IPS-NIHi11 (cell line): ENCODE data around the gene RASAL3.
A peak's percentile ranks its signal among the peaks of the same experiment; 100 is the strongest.
"Not testable (repeated sequence)": the region's sequence is repeated elsewhere in the genome, so short reads cannot be mapped to it uniquely, and the experiment has no call there.

ENCODE experiments used
- DNase-seq: peaks from one replicate; pipeline ENCODE4 v3.0.0; 2012; ENCODE audit warnings: mixed read lengths, low spot score

Gene RASAL3

DNA sequence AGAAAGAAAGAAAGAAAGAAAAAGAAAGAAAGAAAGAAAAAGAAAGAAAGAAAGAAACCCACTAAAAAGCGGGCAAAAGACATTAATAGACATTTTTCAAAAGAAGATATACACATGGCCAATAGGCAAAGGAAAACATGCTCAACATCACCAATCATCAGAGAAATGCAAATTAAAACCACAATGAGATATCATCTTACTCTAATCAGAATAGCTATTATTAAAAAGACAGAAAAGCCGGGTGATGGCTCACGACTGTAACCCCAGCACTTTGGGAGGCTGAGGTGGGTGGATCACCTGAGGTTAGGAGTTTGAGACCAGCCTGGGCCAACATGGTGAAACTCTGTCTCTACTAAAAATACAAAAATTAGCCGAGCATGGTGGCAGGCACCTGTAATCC is 9.5 kb upstream of the RASAL3 start:
- not testable (repeated sequence) for DNase-seq

DNA sequence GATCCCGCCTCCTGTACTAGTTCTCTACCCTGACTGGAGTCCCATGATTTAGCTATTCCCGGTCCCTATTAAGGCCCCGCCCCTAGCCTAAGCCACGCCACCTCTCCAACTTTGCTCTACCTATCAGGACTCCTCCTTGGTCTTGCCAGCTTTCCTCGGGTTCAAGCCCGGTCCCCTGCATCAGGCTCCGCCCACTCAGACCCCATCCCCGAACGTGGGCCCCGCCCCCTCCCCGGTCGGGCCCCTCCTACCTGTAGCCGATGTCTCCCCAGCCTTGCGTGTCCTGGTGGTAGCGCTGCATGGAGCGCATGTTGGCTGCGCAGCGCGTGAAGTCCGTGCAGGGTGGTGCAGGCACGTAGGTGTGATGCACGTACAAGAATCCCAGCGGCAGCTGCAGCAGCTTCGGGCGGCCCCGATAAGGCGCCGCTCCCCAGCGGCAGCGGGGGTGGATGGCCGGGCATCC is 7.3 kb upstream of the RASAL3 start:
- no peak for DNase-seq

DNA sequence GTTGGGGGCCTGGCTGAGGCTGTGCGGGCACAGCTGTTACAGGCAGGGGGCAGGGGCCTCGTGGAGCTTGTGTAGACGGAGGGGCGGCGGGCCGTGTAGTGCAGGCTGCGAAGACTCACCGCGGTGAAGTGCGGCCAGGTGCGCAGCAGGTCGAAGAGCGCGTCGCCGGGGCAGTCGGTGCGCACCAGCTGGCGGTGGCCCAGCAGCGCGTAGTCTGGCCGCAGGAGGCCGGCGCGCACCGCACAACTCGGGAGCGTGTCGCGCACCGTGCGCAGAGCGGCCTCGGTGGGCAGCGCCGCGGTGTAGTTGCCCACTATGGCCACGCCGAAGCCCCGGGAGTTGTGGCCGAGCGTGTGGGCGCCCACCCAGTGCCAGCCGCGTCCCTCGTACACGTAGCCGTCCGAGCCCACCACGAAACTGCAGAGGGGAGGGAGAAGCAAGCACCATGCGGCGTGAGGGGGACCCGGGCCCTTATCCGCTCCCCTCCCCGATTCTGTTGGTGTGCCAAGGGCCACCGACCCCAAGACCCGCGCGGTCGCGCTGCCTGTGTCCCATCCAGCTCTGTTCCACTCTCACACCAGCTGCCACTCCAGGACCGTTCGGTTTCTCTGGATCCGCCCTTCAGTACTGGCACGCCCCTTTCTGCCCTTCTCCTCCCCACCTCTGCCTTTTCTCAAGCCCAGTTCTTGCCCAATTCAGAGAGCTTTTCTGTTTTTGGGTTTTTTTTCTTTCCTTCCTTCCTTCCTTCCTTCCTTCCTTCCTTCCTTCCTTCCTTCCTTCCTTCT is 5.4 kb upstream of the RASAL3 start:
- peak; percentile 55 for DNase-seq

DNA sequence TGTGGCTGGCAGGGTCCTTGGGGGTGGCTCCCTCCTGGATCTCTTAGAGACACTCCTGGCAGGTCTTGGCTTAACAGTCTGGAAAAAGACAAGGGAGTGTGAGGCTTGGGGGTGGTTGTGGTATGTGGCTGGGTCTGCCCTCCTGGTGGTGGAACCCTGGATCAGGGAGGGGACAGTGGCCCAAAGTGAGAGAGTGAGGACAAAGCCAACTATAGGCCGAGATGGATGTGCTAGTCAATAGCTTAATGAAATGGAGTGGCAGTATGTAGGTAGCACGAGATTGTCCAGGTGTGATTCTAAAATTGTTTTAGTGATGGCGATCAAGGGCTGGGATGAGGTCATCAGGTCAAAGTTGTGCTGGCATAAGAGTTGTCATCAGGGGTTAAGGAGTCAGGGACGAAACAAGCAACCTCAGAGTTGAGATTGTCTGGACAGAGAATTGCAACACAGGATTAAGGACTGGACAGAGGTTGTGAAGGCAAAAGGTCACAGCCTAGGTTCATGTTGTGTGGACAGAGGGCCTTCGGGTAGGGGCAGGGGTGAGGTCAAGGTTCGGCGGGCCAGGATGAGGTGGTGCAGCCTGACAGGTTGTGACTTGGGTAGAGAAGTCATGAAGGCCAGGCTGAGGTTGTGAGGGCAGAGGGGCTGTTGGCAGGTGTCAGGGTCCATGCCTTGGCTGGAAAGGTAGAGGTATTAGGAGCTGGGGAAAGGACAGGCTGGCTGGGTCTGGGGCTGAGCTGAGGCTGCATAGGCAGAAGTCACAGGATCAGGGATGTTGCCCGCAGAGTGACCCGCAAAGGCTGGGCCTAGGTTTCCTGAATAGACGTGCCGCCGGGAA is 4.5 kb upstream of the RASAL3 start:
- no peak for DNase-seq

DNA sequence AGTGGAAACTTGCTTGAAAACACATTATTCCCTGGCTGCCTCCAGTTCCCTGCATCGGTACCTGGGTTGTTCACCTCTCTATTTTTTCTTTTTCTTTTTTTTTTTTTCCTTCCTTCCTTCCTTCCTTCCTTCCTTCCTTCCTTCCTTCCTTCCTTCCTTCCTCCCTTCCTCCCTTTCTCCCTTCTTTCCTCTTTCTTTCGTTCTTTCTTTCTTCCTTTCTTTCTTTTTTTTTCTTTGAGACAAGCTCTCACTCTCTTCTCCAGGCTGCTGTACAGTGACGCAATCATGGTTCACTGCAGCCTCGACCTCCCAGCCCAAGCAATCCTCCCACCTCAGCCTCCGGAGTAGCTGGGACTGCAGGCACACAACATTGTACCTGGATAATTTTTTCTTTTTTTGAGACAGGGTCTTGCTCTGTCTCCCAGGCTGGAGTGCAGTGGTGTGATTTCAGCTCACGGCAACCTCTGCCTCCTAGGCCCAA is 3.4 kb upstream of the RASAL3 start:
- DNase-seq, result no peak

DNA sequence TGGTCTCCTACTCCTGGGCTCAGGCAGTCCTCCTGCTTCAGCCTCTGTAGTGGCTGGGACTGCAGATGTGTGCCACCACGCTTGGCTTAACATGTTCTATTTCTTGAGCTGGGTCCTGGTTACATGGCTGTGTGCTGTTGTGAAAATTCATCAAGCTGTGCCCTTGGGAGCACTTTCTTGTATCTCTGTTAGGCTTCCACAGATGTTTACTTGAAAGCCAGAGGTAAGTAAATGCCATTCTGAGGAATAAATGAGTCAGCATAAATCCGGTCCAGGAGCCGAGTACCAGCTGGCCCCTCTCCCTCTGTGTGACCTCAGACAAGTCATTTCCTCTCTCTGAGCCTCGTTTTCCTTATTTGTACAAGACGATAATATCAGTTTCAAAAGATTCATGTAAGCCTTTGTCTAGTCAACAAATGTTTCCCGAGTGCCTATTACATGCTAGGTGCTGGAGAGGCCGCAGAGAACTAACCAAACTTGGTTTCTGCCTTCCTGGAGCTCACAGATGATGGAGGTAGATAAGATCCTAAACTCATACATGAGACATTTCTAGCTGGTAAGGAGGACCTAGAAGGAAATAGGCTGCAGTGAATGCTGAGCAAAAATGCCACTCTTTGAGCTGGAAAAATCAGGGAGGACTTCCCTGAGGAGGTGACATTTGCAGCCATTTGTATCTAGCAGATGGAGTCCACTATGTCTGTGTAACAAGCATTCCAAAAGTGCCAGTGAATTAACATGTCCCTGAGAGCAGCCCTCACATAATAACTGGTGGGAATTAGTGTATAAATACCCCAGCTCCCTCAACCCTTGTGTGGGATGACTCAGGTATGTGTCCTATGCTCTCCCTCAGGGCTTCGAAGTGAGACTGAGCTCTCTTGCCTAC is 2.7 kb upstream of the RASAL3 start:
- DNase-seq, result no peak

DNA sequence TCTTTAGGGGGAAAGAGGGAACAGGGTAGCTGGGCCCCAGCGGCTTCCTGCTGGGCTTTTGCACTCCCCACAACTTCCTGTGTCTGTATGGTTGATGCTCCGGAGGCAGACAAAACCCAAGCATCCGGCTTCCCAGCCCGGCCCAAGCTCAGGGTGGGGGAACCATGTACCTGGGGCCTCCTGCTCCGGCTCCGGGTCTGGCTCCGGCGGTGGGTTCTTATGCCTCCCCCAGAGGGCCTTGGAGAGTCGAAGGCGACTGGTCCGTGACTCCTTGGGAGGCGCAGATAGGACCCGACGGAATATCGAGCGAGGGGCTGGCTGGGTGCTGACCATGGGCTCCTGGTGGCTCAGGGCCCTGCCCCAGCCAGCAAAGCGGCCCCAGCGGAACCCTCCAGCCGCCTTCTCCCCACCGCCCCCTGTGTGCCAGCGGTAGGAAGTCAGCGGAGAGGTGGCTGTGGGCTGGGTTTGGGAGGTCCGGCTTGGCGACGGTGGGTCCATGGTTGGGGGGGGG is 428 bp downstream of the RASAL3 start:
- no peak for DNase-seq

DNA sequence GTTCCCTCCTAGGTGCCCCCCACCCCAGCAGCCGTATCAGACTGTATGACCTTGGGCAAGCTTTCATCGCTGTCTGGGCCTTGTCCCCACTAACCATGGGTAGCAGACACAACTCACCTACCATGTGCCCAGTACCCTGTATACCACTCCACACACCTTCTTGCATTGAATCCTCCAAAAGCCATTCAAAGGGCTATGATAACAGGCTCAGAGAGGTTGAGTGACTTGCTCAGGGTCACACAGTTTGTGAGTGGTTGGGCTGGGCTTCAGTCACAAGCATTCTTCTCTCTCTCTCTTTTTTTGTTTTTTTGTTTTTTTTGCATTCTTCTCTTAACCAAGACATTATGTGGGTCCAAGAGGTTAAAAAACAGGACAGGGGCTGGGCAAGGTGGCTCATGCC is 2.6 kb downstream of the RASAL3 start:
- DNase-seq, result no peak

DNA sequence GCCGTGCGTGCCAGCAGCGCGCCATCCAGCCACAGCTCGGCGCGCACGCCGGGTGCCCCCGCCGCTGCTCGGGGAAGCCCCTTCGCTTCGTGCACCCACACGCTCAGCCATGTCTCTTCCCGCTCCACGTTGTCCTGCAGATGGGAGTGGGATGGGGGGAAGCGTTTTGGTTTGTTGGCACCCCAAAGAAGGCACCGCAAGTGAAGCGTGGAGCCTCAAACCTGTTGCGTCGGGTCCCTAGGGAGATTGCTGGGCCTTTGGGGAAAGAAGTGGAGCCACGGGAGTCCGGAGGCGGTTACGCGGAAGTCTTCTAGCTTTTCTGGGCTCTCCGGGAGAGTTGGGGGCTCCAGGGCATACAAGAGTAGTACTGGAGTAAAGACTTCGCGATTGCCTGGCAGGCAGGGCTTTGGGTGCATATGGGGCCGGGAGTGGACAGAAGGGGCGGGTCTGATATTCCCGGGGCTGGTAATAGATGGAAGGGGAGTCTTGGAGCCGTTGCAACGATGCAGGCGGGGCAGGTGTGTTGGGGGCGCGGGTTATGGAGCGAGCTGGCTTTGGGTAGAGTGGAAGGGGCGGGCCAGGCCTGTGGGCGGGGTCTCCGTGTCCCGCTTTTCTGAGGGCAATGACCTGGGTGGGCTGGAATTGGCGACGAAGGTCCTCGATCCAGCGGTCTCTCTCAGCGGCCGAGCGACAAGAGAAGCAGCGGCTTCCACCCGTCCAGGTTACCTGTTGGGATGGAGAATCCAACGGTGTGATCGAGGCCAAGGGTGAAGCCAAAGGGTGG is 6.5 kb downstream of the RASAL3 start:
- DNase-seq, result no peak

DNA sequence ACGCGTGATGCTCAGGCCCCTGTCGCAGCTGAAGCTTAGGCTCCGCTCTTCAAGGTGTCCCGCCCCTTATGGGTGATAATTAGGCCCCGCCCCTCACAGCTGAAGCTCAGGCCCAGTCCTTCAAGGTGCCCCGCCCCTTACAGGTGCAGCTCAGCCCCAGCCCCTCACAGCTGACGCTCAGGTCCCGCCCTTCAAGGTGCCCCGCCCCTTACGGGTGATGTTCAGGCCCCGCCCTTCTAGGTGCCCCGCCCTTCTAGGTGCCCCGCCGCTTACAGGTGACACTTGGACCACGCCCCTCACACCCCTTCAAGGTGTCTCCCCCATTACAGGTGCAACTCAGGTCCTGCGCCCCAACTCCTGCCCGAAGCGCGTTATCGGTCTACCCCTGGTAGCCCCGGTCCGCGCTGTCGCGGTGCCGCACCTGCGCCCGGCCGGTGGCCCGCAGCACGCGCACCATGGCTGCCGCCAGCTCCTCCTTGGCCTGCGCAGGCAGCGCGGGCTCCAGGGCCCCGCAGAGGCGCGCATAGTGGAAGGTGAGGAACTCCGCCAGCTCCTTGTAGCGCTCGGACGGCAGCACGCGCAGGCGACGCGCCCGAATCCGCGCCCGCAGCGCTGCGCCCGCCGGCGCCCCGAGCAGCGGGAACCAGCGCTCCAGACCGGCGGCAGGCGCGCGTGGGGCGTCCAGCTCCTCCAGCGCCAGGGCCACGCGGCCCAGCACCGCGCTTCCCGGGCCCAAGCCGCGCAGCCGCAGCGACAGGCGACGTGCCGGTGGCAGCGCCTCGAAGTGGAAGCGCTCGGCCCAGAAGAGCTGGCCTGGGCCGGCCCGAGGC is 7.3 kb downstream of the RASAL3 start:
- peak; percentile 90 for DNase-seq

DNA sequence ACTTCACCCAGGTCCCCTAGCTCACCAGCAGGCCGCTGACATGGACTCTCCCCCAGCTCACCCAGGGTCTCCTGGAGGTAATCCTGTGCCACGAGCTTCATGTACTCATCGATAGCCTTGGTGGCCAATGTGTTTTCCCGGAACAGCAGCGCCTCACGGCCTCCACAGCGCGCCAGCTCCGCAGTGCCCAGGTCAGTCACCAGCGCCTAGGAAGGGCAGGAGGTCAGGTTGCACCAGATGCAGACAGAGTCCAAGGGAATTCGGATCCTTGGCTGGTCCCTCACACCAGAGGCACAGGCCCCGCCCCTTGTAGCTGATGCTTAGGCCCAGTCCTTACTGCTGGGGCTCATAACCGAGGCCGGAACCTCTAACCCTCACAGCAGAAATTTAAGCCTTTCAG is 7.9 kb downstream of the RASAL3 start:
- no peak for DNase-seq

DNA sequence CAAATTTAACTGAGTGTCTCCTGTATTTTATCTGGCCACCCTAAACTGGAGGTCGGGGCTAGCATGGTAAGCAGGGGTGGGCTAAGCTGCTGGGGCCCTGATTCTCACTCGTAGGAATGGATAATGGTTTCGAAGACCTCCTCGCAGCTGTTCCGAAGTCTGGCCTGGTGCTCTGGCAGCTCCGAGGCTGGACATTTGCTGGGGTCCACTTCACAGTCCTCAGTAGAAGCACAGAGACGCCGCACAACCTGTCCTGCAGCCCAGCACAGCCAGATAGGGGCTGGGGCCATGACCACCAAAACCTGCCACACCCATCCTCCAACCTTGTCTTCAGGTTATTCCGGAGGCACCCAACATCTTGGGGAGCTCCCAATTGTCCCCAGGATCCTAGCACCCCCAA is 8.3 kb downstream of the RASAL3 start:
- no peak for DNase-seq

DNA sequence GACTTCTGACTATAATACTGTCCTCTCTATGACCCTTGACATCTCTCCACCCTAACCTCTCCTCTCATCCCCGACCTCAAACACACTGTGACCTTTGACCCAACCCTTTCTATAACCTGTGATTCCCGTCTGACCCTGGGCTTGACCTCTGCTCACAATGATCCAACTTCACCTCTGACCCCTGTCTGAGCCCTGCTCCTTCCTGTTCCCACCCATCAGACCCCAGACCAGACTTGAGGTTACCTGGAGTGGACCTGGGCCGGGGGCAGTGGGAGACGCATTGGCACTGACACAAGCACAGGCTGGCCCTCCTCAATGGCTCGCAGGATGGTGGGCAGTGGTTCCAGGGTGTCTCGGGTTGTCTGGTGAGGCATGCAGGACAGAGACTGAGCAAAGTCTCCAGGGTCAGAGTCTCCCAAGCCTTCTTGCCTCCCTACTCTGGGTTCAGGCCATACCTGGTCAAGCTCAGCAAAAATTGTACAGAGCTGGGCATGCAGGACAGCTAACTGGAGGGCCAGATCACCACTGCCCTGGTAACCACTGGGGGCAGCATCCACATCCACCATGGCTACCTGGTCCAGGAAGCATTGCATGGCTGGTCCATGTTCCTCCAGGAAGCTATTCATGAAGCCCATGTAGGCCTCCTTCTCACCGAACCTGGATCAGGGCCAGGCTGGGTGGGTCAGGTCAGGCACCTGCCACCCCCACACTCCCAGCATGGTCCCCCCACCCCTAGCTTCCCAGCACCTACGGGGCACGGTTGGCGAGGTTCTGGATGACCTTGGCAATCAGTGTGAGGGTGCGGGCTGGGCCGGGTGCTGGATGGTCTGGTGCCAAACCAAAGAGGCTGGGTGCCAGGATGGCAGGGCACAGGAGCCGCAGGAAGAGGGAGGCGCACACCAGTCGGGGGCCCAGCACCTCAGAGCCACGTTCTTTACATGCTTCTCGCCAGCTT is 10.2 kb downstream of the RASAL3 start:
- DNase-seq, result no peak

DNA sequence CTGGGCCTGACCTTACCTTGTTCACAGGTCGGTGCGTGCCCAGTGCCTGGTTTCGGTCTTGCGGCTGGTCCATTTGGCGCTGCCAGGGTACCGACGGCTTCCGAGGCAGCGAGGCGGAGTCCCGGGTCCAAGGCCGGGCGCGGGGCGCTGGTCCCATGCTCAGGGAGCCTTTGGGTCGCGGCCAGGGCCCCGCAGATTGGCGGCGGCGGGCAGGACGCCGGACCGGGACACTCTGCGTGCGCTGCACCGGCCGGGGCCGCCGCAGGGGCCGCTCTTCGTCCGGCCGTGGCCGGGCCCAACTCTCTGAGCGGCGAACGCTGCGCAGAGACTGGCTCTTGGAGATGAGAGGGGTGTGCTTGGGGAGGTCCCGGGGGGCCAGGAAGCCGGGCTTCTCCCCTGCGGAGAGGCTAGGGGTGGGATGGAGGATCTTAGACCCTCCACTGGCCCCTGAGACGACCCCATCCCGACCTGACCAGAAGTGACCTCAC is 11.2 kb downstream of the RASAL3 start:
- peak; percentile 61 for DNase-seq

DNA sequence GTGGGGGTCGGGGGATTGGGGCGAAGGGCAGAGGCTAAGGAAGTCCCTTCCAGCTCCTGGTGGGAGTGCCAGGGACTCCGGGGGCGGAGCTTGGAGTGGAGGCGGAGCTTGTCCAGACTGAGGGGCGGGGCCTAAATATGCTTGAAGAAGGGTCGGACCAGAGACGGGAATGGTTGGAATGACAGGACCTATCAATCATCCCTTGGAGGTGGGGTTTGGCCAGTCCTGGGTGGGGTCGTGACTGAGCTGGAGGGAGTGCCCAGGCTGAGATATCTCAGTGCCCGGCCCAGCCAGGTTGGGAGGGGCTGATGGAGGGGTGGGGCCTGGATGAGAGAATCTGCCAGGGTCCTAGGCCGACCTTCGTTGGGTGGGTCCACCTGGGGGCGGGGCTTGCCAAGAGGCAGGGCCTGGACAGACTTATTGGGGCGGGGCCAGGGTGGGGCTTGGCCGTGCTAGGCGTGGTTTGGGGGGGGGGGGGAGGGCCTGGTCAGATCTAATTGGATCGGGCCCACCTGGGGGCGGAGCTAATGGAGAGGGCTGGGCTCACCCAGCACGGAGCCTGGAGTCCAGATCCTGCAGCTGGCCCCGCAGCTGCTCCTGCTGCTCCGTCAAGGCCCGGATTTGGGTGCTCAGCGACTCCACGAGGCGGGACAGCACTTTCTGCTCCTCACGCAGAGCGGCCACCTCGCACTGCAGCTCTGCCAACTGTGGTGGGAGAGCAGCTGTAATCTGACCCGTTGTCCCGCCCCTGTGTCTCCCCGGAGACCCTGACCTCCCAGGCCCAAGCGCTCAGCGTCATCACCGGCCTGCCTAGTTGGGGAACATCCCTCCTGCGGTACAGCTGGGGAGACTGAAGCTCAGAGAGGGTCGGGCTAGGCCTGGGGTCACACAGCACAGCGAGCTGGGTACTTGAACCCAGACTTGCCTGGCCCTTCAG is 12.0 kb downstream of the RASAL3 start:
- DNase-seq, result peak; percentile 94

DNA sequence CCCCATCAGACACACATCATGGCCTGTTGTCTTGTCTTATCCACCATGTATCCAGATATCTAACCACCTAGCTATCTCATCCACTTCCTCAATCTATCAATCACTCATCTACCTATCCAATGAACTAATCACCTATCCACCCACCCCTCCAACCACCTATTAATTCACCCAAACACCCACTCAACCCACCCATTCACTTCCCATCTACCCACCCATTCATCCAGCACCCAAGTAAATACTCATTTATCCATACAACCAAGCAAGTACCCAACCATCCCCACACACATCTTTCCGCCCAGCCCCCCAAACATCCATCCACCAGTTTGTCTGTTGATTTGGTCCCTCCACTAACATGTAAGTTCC is 13.8 kb downstream of the RASAL3 start:
- DNase-seq, result no peak

DNA sequence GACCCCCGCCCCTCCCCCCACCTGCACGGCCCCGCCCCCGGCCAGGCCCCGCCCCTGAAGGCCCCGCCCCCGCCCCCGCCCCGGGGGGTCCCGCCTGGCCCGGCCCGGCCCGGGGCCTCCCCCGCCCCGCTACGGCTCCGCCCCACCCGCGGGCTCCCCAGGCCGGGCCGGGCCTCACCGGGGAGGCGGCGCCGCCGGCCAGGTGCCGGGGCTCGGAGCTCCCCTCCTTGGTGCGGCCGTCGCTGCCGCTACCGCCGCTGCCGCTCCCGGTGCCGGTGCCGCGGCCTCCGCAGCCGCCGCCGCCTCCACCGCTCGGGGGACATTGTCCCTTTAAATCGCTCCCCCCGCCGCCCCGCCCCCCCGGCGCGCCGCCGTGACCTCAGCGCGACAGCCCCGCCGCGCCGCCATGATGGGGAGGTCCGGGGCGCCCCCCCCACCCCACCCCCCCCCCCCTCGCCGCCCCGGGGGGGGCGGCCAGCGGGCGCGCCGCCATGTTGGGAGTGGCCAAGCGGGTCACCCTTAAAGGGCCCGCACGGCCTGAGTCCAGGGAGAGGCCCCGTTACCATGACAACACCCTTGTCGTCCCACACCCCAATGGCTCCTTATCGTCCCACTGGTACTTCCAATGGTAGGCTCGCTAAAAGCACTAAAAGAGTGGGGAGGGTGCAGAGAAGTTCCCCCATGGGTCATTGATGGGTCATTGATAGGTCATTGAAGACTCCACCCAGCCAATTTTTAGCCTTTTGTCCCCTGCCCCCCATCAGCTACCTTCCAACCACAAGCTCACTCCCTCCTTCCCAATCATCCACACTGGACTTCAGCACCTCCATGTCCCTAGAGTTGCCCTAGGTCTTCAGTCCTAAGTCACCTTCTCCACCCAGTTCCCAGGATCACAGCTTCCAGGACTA is 14.5 kb downstream of the RASAL3 start, which contains the start of gene WIZ:
TSS of gene WIZ (minus strand) at position 337 of the 908 bp plus-strand sequence. CDS start 1,649 bp downstream, outside the sequence.
- DNase-seq, result peak; percentile 92
